ENCODE measurements around the gene HECTD4.

GRCh38 chr12:112191840-112192321 is 190.3 kb downstream of the HECTD4 start:
- TF ChIP-seq CTCF (IDR thresholded peaks at IDR 0.05), result no peak
- TF ChIP-seq EZH2 (IDR thresholded peaks at IDR 0.05; ENCODE audit: borderline replicate concordance, insufficient read depth, low read depth, low read length, poor library complexity, severe bottlenecking), result no peak

Measured in B cell (primary cell).